BE2C (cell line): ENCODE measurements around the gene CDH11.

ENCODE experiments used
- DNase-seq: peaks from one replicate; pipeline ENCODE4 v3.0.0-alpha.2; 2020
- H3K27me3 ChIP-seq: fragments of 250-450 bp; sonication (Bioruptor Pico); 2 replicates; pipeline ENCODE4 v1.5.1; 2020; ENCODE audit warnings: mild to moderate bottlenecking
- H3K36me3 ChIP-seq: fragments of 250-450 bp; sonication (Bioruptor Pico); 2 replicates; pipeline ENCODE4 v1.5.1; 2020; ENCODE audit warnings: mild to moderate bottlenecking
- H3K4me1 ChIP-seq: fragments of 250-450 bp; sonication (Bioruptor Pico); 2 replicates; pipeline ENCODE4 v1.5.1; 2020
- H3K4me3 ChIP-seq: 2 replicates; pipeline ENCODE4 v1.5.1; 2011; ENCODE audit warnings: low read depth, low read length
- H3K9me3 ChIP-seq: fragments of 250-450 bp; sonication (Bioruptor Pico); 2 replicates; pipeline ENCODE4 v1.5.1; 2020
- TF ChIP-seq, protein P1 (sequence below): IDR thresholded peaks from 2 replicates; pipeline ENCODE4 v1.5.1; 2012; ENCODE audit warnings: mild to moderate bottlenecking, low read depth, low read length

The CDH11 gene

DNA sequence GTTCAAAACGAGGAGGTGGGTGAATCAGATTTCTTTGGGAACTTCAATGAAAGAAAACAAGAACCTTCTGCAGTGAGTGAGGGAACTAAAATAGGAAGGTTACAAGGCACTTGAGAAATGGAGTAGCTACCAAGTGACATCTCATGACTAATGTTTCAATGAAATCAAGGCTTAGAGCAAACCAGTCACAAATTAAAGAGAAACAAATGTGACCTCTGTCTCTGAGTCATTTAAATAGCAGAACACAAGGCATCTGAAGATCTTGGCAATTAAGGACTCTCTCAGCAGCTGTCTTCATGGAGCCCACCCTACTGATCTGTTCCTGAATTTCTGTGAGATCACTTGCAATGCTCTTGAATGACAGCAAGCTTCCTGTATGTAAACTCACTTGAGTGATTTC, 109.5 kb downstream of the CDH11 start:
- no peaks in the 10 kb centered on the region for H3K4me1 ChIP-seq
- no peak overlapping the region for H3K4me3 ChIP-seq
- H3K9me3 ChIP-seq, result no peaks in the 10 kb centered on the region
- no peak for DNase-seq
- no peaks in the 10 kb centered on the region for H3K36me3 ChIP-seq
- TF ChIP-seq, protein P1, sequence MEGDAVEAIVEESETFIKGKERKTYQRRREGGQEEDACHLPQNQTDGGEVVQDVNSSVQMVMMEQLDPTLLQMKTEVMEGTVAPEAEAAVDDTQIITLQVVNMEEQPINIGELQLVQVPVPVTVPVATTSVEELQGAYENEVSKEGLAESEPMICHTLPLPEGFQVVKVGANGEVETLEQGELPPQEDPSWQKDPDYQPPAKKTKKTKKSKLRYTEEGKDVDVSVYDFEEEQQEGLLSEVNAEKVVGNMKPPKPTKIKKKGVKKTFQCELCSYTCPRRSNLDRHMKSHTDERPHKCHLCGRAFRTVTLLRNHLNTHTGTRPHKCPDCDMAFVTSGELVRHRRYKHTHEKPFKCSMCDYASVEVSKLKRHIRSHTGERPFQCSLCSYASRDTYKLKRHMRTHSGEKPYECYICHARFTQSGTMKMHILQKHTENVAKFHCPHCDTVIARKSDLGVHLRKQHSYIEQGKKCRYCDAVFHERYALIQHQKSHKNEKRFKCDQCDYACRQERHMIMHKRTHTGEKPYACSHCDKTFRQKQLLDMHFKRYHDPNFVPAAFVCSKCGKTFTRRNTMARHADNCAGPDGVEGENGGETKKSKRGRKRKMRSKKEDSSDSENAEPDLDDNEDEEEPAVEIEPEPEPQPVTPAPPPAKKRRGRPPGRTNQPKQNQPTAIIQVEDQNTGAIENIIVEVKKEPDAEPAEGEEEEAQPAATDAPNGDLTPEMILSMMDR, result no peak
- no peaks in the 10 kb centered on the region for H3K27me3 ChIP-seq

DNA sequence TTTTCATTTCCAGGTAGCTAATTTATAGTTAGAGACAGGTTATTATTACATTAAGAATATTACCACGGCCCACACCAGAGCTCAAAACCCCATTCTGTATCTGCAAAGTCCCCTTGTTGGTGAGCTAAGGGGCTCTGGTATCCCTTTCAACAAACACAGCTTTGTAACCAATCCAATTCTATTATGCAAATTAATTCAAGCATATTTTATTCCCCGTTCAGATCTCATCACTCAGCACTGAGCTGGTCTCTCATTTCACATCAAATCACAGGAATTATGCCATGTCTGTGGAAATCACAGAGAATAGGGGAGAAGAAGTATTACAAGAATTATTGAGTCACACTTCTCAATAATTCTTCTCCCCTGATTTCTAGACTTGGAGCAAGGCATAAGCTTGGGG, 111.7 kb downstream of the CDH11 start:
- DNase-seq, result no peak
- Histone ChIP-seq H3K36me3 (no peaks in the 10 kb centered on the region), H3K4me3 (no peak overlapping the region), H3K9me3 (no peaks in the 10 kb centered on the region), H3K27me3 (no peaks in the 10 kb centered on the region), H3K4me1 (no peaks in the 10 kb centered on the region)
- TF ChIP-seq, protein P1, result no peak

DNA sequence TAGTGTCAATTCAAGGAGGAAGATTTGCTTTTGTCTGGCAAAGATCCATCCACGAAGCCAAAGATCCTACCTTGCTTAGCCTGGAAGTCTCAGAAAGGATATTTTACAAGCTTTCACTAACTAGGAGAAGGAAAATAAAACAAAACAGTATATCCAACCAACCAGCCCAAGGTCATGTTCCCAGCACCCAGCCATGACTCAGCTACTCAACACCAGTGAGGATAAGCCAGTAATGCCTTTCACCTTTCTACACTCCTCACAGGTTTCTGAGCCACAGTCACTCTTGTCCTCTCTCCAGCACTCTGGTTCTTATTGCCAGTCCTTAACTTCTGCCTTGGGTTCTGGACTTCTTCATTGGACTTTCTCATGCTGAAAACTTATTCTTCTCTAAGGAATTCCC, 116.2 kb downstream of the CDH11 start:
- TF ChIP-seq, protein P1, result no peak
- H3K9me3 ChIP-seq, result no peaks in the 10 kb centered on the region
- no peak for DNase-seq
- H3K4me1 ChIP-seq, result no peaks in the 10 kb centered on the region
- no peaks in the 10 kb centered on the region for H3K27me3 ChIP-seq
- H3K4me3 ChIP-seq, result no peak overlapping the region
- H3K36me3 ChIP-seq, result no peaks in the 10 kb centered on the region

DNA sequence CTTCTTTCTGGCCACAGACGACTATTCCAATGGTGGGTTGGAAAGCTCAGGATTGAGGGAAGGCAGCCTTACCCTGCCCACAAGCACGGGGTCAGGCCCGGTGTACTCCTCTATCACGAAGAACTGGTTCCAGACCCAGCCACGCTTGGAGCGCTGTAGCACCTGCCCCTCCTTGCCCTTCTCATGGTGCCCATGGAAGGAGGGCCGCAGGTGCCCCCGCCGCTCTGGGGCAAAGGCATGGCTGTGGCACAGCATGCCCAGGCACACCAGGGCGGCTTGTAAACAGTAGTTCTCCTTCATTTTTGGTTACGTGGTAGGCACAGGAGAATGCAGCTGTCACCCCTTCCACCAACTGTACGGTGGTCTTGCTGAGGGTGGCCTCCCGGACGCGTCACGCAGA, 117.3 kb downstream of the CDH11 start:
- H3K36me3 ChIP-seq, result no peaks in the 10 kb centered on the region
- H3K9me3 ChIP-seq, result no peaks in the 10 kb centered on the region
- no peaks in the 10 kb centered on the region for H3K4me1 ChIP-seq
- no peaks in the 10 kb centered on the region for H3K27me3 ChIP-seq
- TF ChIP-seq, protein P1, result no peak
- H3K4me3 ChIP-seq, result no peak overlapping the region
- no peak for DNase-seq

DNA sequence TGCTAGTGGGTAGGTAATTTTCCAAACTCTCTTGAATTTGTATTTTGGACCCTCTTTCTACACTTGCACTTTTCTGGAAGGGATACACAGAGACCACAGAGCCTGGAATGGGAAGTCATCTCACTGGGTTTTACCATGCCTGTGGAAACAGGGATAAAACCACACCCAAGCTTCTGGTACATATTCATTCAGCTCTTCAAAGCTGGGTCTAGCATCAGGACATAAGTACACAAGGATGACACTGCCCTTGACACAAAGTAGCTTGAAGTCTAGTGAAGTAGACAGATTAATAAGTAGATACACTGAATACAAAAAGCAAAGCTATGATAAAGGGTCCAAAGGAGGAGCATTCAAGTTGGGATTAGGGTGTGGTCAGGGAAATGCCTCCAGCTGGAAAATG, 118.2 kb downstream of the CDH11 start:
- no peak for DNase-seq
- no peaks in the 10 kb centered on the region for H3K4me1 ChIP-seq
- H3K4me3 ChIP-seq, result no peak overlapping the region
- H3K27me3 ChIP-seq, result no peaks in the 10 kb centered on the region
- H3K36me3 ChIP-seq, result no peaks in the 10 kb centered on the region
- no peaks in the 10 kb centered on the region for H3K9me3 ChIP-seq
- TF ChIP-seq, protein P1, result no peak

DNA sequence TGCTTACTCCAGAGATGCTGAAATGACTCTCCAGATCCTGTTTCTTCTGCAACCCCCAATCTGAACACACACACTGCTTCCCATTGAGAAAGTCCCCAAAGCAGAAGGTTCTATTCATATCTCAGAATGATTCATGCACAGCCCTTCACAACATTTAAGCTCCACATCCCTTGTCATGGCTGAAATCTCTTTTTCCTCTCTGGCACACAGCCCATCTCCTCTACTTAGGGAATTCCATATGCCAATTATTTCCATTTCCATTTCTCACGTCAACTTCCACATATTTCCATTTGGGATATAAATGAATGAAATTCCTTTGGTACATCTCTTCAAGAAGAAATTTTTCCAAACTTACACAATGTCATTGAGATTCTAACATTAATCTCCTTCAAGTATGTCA, 119.6 kb downstream of the CDH11 start:
- TF ChIP-seq, protein P1, result no peak
- H3K36me3 ChIP-seq, result no peaks in the 10 kb centered on the region
- DNase-seq, result no peak

More for the DNA sequence above, 119.6 kb downstream of the CDH11 start:
- Histone ChIP-seq H3K4me3 (no peak overlapping the region), H3K9me3 (no peaks in the 10 kb centered on the region), H3K4me1 (no peaks in the 10 kb centered on the region), H3K27me3 (no peaks in the 10 kb centered on the region)
